ENCODE measurements around the gene SARDH. TPM values are rescaled to one million over a fixed set of nuclear protein-coding genes. Genes with fewer than 3 reads are reported as not detected.
A peak's percentile ranks its signal among the peaks of the same experiment; 100 is the strongest.

Gene SARDH
- total and polyA plus RNA-seq, 2 donors (not counting 1 experiment from before 2014, with no cell fraction given): 0.03 to 0.07 TPM

- no peaks in the 10 kb centered on the region for H3K9me3 ChIP-seq (ENCODE audit: control extremely low read depth in 1 of 3, control insufficient read depth in 2 of 3, insufficient read depth in 1 of 3, low read length in 2 of 3)
- Mint-ChIP-seq H3K27ac (peak overlapping the region; percentile 84), H3K27me3 (peaks cover 7% of the 10 kb centered on the region), H3K9me3 (ENCODE audit: insufficient read depth) (no peaks in the 10 kb centered on the region), H3K4me1 (peaks cover 39% of the 10 kb centered on the region), H3K4me3 (peak overlapping the region; percentile 85)
- 57% methylated on average over 19 of the region's 23 CpGs for WGBS (ENCODE audit: insufficient coverage)
- no peak overlapping the region for H3K27ac ChIP-seq (ENCODE audit: low read length in 2 of 2)
- no peaks in the 10 kb centered on the region for H4K20me1 ChIP-seq (ENCODE audit: control insufficient read depth, insufficient read depth, low read length, poor library complexity, severe bottlenecking)
- ChIA-PET CTCF (interaction anchor here (1.3 to 4.7 kb wide), 4 partner anchors 8 to 265 kb away, joined by 3 to 17 read pairs (median 7); no protein-coding TSS in a partner anchor), POLR2A (interaction anchor here (0.5 kb wide), 1 partner anchor 334 kb away, joined by 3 read pairs; no protein-coding TSS in a partner anchor)
- no peaks in the 10 kb centered on the region for H3K27me3 ChIP-seq (replicated peaks in 1 of 4; ENCODE audit: control extremely low read depth in 1 of 4, control insufficient read depth in 3 of 4, insufficient read depth in 4 of 4, low read length in 3 of 4)
- DNase-seq (peak; percentile 63), ATAC-seq (ENCODE audit: low read depth) (peak; percentile 55)
- no peak for TF ChIP-seq EZH2 (IDR thresholded peaks at IDR 0.05; ENCODE audit: borderline replicate concordance, insufficient read depth, low read depth, low read length, poor library complexity, severe bottlenecking)
- TF ChIP-seq CTCF (IDR thresholded peaks at IDR 0.05): no peak
- H3K79me2 ChIP-seq (ENCODE audit: control insufficient read depth, insufficient read depth, low read length): no peaks in the 10 kb centered on the region
- no peak overlapping the region for H3K9ac ChIP-seq (ENCODE audit: low read length)
- H3K36me3 ChIP-seq (replicated peaks in 1 of 2; ENCODE audit: control extremely low read depth in 1 of 2, control insufficient read depth in 1 of 2, extremely low read depth in 1 of 2, insufficient read depth in 2 of 2, low read length in 1 of 2): no peaks in the 10 kb centered on the region
- H3K4me3 ChIP-seq (ENCODE audit: control extremely low read depth in 1 of 5, extremely low read depth in 1 of 5, insufficient read depth in 1 of 5, low read depth in 2 of 5, low read length in 4 of 5): no peak overlapping the region
- H3K4me1 ChIP-seq (ENCODE audit: control insufficient read depth in 2 of 2, insufficient read depth in 2 of 2, low read length in 2 of 2): peaks cover 25 to 36% of the 10 kb centered on the region in 2 donors
- intact Hi-C loops (cut with micrococcal nuclease): loop anchor here (5.0 kb wide), 1 partner anchor 52 kb away; no protein-coding TSS in a partner anchor
- peak overlapping the region; percentile 43 for H3K4me2 ChIP-seq (replicated peaks; ENCODE audit: low read depth, low read length, poor library complexity, severe bottlenecking)
- no peak overlapping the region for H2AFZ ChIP-seq (ENCODE audit: insufficient read depth, low read depth, low read length, poor library complexity, severe bottlenecking)
These were observed 3.4 kb downstream of the SARDH start for GRCh38 chr9:133734590-133735414.
